WTC11 (cell line): ENCODE results near the gene GAS2. TPM values are rescaled to one million over a fixed set of nuclear protein-coding genes. Genes with fewer than 3 reads are reported as not detected.

Experiments used
- ATAC-seq: fragments of 200-7000 bp; cut with Tn5 transposase; 2 replicates; pipeline ENCODE4 v1.10.0; 2021; ENCODE audit warnings: mild to moderate bottlenecking, moderate library complexity
- CTCF ChIA-PET: fragments of 300-600 bp; sonication (Branson Sonifier 250); formaldehyde crosslinking; loops from one replicate; lab custom pipeline; 2021; ENCODE audit warnings: antibody characterized with exemption; lab: Charles Lee
- POLR2A ChIA-PET: fragments of 350-600 bp; sonication (Branson Sonifier 250); formaldehyde crosslinking; loops from one replicate; lab custom pipeline; 2021; ENCODE audit warnings: antibody characterized with exemption; lab: Charles Lee
- DNase-seq: peaks from one replicate; pipeline ENCODE4 v3.0.0; 2021; ENCODE audit warnings: low spot score
- H3K27ac Mint-ChIP-seq: 2 replicates; pipeline ENCODE4 v1.8.0; 2021; ENCODE audit warnings: mixed read lengths
- H3K27me3 Mint-ChIP-seq: 2 replicates; pipeline ENCODE4 v1.8.0; 2021; ENCODE audit warnings: low read depth, mild to moderate bottlenecking, moderate library complexity, mixed read lengths
- H3K36me3 Mint-ChIP-seq: 2 replicates; pipeline ENCODE4 v1.8.0; 2021; ENCODE audit warnings: mixed read lengths
- H3K4me1 Mint-ChIP-seq: 2 replicates; pipeline ENCODE4 v1.8.0; 2022; ENCODE audit warnings: mixed read lengths
- H3K4me3 Mint-ChIP-seq: 2 replicates; pipeline ENCODE4 v1.8.0; 2021; ENCODE audit warnings: mild to moderate bottlenecking, moderate library complexity, mixed read lengths
- H3K9me3 Mint-ChIP-seq: 2 replicates; pipeline ENCODE4 v1.8.0; 2021; ENCODE audit warnings: mixed read lengths
- AR ChIP-seq: fragments of 250-450 bp; sonication (Bioruptor Pico); IDR thresholded peaks from 2 replicates; pipeline ENCODE4 v1.9.0; 2021; ENCODE audit warnings: mild to moderate bottlenecking
- ATF3 ChIP-seq: sonication (generic); formaldehyde crosslinking; conservative IDR thresholded peaks from 2 replicates; pipeline ENCODE4 v1.8.1; 2022; ENCODE audit warnings: mild to moderate bottlenecking, missing genetic modification reagents
- ATF6 ChIP-seq: sonication (generic); formaldehyde crosslinking; IDR thresholded peaks from 2 replicates; pipeline ENCODE4 v1.8.1; 2023; ENCODE audit warnings: mild to moderate bottlenecking, missing genetic modification reagents
- CBFB ChIP-seq: sonication (generic); formaldehyde crosslinking; IDR thresholded peaks from 2 replicates; pipeline ENCODE4 v1.8.1; 2022; ENCODE audit warnings: mild to moderate bottlenecking, low read depth, missing genetic modification reagents
- CDX4 ChIP-seq: fragments of 250-450 bp; sonication (Bioruptor Pico); IDR thresholded peaks from 2 replicates; pipeline ENCODE4 v1.9.0; 2021; ENCODE audit warnings: moderate library complexity, mild to moderate bottlenecking, inconsistent platforms, borderline replicate concordance
- IRF1 ChIP-seq: sonication (generic); formaldehyde crosslinking; IDR thresholded peaks from 2 replicates; pipeline ENCODE4 v1.8.0; 2023; ENCODE audit warnings: missing genetic modification reagents
- JUN ChIP-seq: sonication (generic); formaldehyde crosslinking; IDR thresholded peaks from 2 replicates; pipeline ENCODE4 v1.8.0; 2023; ENCODE audit warnings: mild to moderate bottlenecking, missing genetic modification reagents
- NFATC4 ChIP-seq: fragments of 250-450 bp; sonication (Bioruptor Pico); IDR thresholded peaks from 2 replicates; pipeline ENCODE4 v1.9.0; 2021; ENCODE audit warnings: mild to moderate bottlenecking
- NFE2L1 ChIP-seq: sonication (generic); formaldehyde crosslinking; IDR thresholded peaks from 2 replicates; pipeline ENCODE4 v1.8.1; 2023; ENCODE audit warnings: missing genetic modification reagents
- NR2C2 ChIP-seq: sonication (generic); formaldehyde crosslinking; IDR thresholded peaks from 2 replicates; pipeline ENCODE4 v1.8.0; 2022; ENCODE audit warnings: mild to moderate bottlenecking, missing genetic modification reagents
- PRRX2 ChIP-seq: fragments of 250-450 bp; sonication (Bioruptor Pico); IDR thresholded peaks from 2 replicates; pipeline ENCODE4 v1.8.0; 2021; ENCODE audit warnings: mild to moderate bottlenecking
- RORB ChIP-seq: fragments of 250-450 bp; sonication (Bioruptor Pico); IDR thresholded peaks from 2 replicates; pipeline ENCODE4 v1.9.0; 2021; ENCODE audit warnings: mild to moderate bottlenecking
- TEAD4 ChIP-seq: sonication (generic); formaldehyde crosslinking; IDR thresholded peaks from 2 replicates; pipeline ENCODE4 v1.8.0; 2022; ENCODE audit warnings: mild to moderate bottlenecking, missing genetic modification reagents
- ZNF219 ChIP-seq: sonication (generic); formaldehyde crosslinking; IDR thresholded peaks from 2 replicates; pipeline ENCODE4 v1.8.0; 2023; ENCODE audit warnings: missing genetic modification reagents, mild to moderate bottlenecking, borderline replicate concordance
- ZNF317 ChIP-seq: sonication (generic); formaldehyde crosslinking; IDR thresholded peaks from 2 replicates; pipeline ENCODE4 v1.8.1; 2023; ENCODE audit warnings: low read depth, mild to moderate bottlenecking, moderate library complexity, missing genetic modification reagents, borderline replicate concordance
- ZNF423 ChIP-seq: fragments of 250-450 bp; sonication (Bioruptor Pico); IDR thresholded peaks from 2 replicates; pipeline ENCODE4 v2.1.2; 2022; ENCODE audit warnings: mild to moderate bottlenecking, moderate library complexity
- total RNA-seq: library from RNA; stranded (reverse); gene quantifications from 3 replicates; pipeline ENCODE4 v1.2.3, GENCODE V29; 2021

GAS2 gene
- total RNA-seq, 1 experiment from 2014 or later: 1.8 TPM

- POLR2A ChIA-PET: no interaction called here
- DNase-seq: no peak
- no peak for ATAC-seq
- TF ChIP-seq ATF3 (CRISPR knock-in tag) (no peak), NFE2L1 (no peak), CBFB (CRISPR knock-in tag) (no peak), AR (CRISPR knock-in tag) (no peak), NR2C2 (CRISPR knock-in tag) (no peak), ZNF219 (CRISPR knock-in tag) (no peak), ZNF423 (CRISPR knock-in tag) (no peak), RORB (CRISPR knock-in tag) (no peak), NFATC4 (no peak), ZNF317 (CRISPR knock-in tag) (no peak), TEAD4 (no peak)
- Mint-ChIP-seq H3K36me3 (no peaks in the 10 kb centered on the region), H3K27ac (no peak overlapping the region), H3K9me3 (0 out of 2 replicates have a peak, but pooled peaks cover 7% of the 10 kb centered on the region), H3K27me3 (no peaks in the 10 kb centered on the region), H3K4me1 (peaks cover 9% of the 10 kb centered on the region), H3K4me3 (no peak overlapping the region)
- CTCF ChIA-PET: no interaction called here
These were observed 40.9 kb downstream of the GAS2 start for GRCh38 chr11:22707119-22707899.

DNA sequence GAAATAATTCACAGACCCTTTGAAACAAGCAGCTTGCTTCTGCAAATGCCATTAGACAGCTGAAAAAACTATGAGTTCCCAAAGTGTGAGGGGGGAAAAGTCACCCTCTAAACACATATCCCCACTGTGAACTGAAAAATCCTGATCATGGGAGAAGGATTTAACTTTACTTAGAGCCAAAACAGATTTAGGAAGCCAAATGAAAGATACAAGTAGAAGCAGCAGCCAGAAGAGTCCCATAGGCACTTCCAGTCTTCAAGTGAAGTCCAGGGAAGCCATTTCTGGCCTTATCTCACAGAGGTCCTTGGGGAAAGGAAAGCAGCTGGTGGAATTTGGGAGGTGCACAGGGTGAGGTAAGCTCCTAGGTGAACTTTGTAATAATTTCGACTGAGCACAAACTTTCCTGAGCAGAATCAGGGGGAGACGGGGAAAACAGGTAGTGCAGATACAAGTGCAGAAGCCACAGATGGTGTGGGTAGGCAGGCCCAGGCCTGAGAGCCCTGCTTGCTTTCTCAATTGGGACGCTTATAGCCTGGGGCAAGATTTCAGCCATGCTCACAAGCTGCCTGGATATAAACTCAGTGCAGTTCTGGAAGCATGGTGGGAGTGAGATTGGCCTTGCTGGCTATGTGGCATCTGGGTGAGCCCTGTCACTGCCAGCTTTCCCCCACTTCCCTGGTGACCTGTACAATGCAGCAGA lies 44.8 kb downstream of the GAS2 start:
- H3K36me3 Mint-ChIP-seq: no peaks in the 10 kb centered on the region
- TF ChIP-seq ATF3 (CRISPR knock-in tag) (no peak), ZNF317 (CRISPR knock-in tag) (no peak), IRF1 (CRISPR knock-in tag) (no peak), PRRX2 (CRISPR knock-in tag) (no peak), JUN (CRISPR knock-in tag) (no peak), ATF6 (CRISPR knock-in tag) (no peak), CDX4 (CRISPR knock-in tag) (no peak)
- TF ChIP-seq, all 79 proteins: peak for 0
- CTCF ChIA-PET: no interaction called here

More for the DNA sequence above, 44.8 kb downstream of the GAS2 start:
- H3K27ac Mint-ChIP-seq: no peak overlapping the region
- ATAC-seq: 0 out of 2 replicates have a peak, but pooled peaks have one; percentile 30
- H3K4me3 Mint-ChIP-seq: no peak overlapping the region
- POLR2A ChIA-PET: no interaction called here
- no peaks in the 10 kb centered on the region for H3K4me1 Mint-ChIP-seq
- no peak for DNase-seq
- H3K9me3 Mint-ChIP-seq: peaks cover 17% of the 10 kb centered on the region; the same call in 1 of the 2 replicates
- no peaks in the 10 kb centered on the region for H3K27me3 Mint-ChIP-seq
